ENCODE measurements around the gene SCRT2. TPM values are rescaled to one million over a fixed set of nuclear protein-coding genes. Genes with fewer than 3 reads are reported as not detected.
A peak's percentile ranks its signal among the peaks of the same experiment; 100 is the strongest.

The SCRT2 gene
- total RNA-seq, 1 experiment from 2014 or later: 0.20 TPM

- no peak for TF ChIP-seq ERG (CRISPR knock-in tag; IDR thresholded peaks at IDR 0.05)
- TF ChIP-seq, protein P1, sequence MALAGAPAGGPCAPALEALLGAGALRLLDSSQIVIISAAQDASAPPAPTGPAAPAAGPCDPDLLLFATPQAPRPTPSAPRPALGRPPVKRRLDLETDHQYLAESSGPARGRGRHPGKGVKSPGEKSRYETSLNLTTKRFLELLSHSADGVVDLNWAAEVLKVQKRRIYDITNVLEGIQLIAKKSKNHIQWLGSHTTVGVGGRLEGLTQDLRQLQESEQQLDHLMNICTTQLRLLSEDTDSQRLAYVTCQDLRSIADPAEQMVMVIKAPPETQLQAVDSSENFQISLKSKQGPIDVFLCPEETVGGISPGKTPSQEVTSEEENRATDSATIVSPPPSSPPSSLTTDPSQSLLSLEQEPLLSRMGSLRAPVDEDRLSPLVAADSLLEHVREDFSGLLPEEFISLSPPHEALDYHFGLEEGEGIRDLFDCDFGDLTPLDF (CRISPR knock-in tag; IDR thresholded peaks at IDR 0.05): no peak
- no peak for TF ChIP-seq SMAD4 (CRISPR knock-in tag; IDR thresholded peaks at IDR 0.05)
- TF ChIP-seq ETV6 (CRISPR knock-in tag; IDR thresholded peaks at IDR 0.05): no peak
- TF ChIP-seq ZNF532 (CRISPR knock-in tag; IDR thresholded peaks at IDR 0.05; ENCODE audit: borderline replicate concordance): no peak
- TF ChIP-seq ZBTB43 (CRISPR knock-in tag; IDR thresholded peaks at IDR 0.05): no peak
- TF ChIP-seq, protein P2, sequence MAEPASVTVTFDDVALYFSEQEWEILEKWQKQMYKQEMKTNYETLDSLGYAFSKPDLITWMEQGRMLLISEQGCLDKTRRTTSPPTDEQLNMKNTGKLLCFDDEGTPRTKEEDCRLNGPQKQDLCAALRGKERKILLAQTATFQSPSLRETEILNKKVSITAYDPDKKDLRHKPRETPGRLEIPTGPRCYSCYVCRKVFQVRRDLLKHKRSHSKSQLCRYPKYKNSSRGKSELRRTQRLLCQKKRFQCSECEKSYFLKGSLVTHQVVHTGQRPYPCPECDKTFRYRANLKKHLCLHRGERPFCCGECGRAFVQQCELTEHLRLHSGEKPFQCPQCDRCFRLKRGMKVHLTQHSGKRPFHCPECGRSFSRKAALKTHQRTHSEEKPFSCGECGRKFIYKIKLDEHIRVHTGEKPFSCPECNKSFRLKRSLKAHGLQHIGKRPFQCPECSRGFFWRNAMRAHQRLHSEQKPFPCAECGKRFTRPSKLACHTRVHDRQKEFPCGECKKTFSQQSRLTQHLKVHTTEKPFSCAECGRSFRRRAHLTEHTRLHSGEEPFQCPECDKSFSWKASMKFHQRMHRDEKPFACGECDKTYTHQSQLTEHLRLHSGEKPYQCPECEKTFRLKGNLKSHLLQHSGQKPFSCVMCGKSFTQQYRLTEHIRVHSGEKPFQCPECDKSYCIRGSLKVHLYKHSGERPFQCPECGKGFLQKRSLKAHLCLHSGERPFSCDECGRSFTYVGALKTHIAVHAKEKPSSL (CRISPR knock-in tag; conservative IDR thresholded peaks at IDR 0.05): no peak
- no peak for TF ChIP-seq ZBTB21 (CRISPR knock-in tag; IDR thresholded peaks at IDR 0.05; ENCODE audit: borderline replicate concordance)
Observed at GRCh38 chr20:709991-710779, 34.6 kb upstream of the SCRT2 start (continued).

- ChIA-PET CTCF (interaction anchor here (1.5 to 2.4 kb wide), 3 partner anchors 19 to 132 kb away, joined by 5 to 7 read pairs (median 6); no protein-coding TSS in a partner anchor), POLR2A (no interaction called here)
- Mint-ChIP-seq H3K4me3 (peak overlapping the region; percentile 89), H3K27me3 (ENCODE audit: low read depth) (peaks cover 45% of the 10 kb centered on the region), H3K27ac (no peak overlapping the region), H3K4me1 (peaks cover 29% of the 10 kb centered on the region), H3K36me3 (peaks cover 10% of the 10 kb centered on the region), H3K9me3 (peaks cover 25% of the 10 kb centered on the region)
- DNase-seq (ENCODE audit: low spot score): no peak
- ATAC-seq: no peak
- TF ChIP-seq, protein P3, sequence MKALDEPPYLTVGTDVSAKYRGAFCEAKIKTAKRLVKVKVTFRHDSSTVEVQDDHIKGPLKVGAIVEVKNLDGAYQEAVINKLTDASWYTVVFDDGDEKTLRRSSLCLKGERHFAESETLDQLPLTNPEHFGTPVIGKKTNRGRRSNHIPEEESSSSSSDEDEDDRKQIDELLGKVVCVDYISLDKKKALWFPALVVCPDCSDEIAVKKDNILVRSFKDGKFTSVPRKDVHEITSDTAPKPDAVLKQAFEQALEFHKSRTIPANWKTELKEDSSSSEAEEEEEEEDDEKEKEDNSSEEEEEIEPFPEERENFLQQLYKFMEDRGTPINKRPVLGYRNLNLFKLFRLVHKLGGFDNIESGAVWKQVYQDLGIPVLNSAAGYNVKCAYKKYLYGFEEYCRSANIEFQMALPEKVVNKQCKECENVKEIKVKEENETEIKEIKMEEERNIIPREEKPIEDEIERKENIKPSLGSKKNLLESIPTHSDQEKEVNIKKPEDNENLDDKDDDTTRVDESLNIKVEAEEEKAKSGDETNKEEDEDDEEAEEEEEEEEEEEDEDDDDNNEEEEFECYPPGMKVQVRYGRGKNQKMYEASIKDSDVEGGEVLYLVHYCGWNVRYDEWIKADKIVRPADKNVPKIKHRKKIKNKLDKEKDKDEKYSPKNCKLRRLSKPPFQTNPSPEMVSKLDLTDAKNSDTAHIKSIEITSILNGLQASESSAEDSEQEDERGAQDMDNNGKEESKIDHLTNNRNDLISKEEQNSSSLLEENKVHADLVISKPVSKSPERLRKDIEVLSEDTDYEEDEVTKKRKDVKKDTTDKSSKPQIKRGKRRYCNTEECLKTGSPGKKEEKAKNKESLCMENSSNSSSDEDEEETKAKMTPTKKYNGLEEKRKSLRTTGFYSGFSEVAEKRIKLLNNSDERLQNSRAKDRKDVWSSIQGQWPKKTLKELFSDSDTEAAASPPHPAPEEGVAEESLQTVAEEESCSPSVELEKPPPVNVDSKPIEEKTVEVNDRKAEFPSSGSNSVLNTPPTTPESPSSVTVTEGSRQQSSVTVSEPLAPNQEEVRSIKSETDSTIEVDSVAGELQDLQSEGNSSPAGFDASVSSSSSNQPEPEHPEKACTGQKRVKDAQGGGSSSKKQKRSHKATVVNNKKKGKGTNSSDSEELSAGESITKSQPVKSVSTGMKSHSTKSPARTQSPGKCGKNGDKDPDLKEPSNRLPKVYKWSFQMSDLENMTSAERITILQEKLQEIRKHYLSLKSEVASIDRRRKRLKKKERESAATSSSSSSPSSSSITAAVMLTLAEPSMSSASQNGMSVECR (CRISPR knock-in tag; IDR thresholded peaks at IDR 0.05; ENCODE audit: borderline replicate concordance): no peak
- TF ChIP-seq, protein P4, sequence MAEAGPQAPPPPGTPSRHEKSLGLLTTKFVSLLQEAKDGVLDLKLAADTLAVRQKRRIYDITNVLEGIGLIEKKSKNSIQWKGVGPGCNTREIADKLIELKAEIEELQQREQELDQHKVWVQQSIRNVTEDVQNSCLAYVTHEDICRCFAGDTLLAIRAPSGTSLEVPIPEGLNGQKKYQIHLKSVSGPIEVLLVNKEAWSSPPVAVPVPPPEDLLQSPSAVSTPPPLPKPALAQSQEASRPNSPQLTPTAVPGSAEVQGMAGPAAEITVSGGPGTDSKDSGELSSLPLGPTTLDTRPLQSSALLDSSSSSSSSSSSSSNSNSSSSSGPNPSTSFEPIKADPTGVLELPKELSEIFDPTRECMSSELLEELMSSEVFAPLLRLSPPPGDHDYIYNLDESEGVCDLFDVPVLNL (CRISPR knock-in tag; IDR thresholded peaks at IDR 0.05; ENCODE audit: borderline replicate concordance, low read depth): no peak
- TF ChIP-seq HMGA2 (CRISPR knock-in tag; IDR thresholded peaks at IDR 0.05): no peak
- TF ChIP-seq JAZF1 (CRISPR knock-in tag; IDR thresholded peaks at IDR 0.05): no peak
- no peak for TF ChIP-seq ZNF317 (CRISPR knock-in tag; IDR thresholded peaks at IDR 0.05; ENCODE audit: borderline replicate concordance, low read depth)
- TF ChIP-seq STAT6 (CRISPR knock-in tag; conservative IDR thresholded peaks at IDR 0.05; ENCODE audit: low read depth): no peak
- TF ChIP-seq SOX15 (CRISPR knock-in tag; IDR thresholded peaks at IDR 0.05): no peak
Observed at GRCh38 chr20:709423-709822, 33.8 kb upstream of the SCRT2 start.
